CD4-positive, alpha-beta T cell (primary cell): Measurements from ENCODE around the gene GOLPH3. TPM values are rescaled to one million over a fixed set of nuclear protein-coding genes. Genes with fewer than 3 reads are reported as not detected.

Experiments
- ATAC-seq: fragments of 200-7000 bp; cut with Tn5 transposase; one replicate; pipeline ENCODE4 v1.10.0; 2022; ENCODE audit warnings: mild to moderate bottlenecking; ENCODE audit not compliant: poor library complexity
- CTCF ChIA-PET: fragments of 350-600 bp; sonication (Branson Sonifier 250); formaldehyde crosslinking; loops from one replicate; lab custom pipeline; 2021; ENCODE audit warnings: antibody characterized with exemption, inconsistent platforms; lab: Charles Lee
- POLR2A ChIA-PET: fragments of 350-600 bp; sonication (Branson Sonifier 250); formaldehyde crosslinking; loops from one replicate; lab custom pipeline; 2021; ENCODE audit warnings: antibody characterized with exemption, inconsistent platforms; lab: Charles Lee
- DNase-seq, 14 experiments: peaks; one replicate each; pipeline ENCODE4 v3.0.0-alpha.2; 2013 to 2020; ENCODE audit warnings: mixed read lengths in 2 of 14
- H3K27ac ChIP-seq, 2 donors: one replicate each; pipeline versions ENCODE4 v1.5.1 to v1.7.0; 2013; ENCODE audit warnings: low read length in 2 of 2, low read depth in 1 of 2, mild to moderate bottlenecking in 1 of 2
- H3K27me3 ChIP-seq, 2 experiments: 1 replicate in 1 of 2; 2 replicates in 1 of 2; pipeline versions ENCODE4 v1.6.1 to v1.7.0; 2013; ENCODE audit warnings: low read length in 2 of 2, control low read depth in 1 of 2, mild to moderate bottlenecking in 1 of 2, moderate library complexity in 1 of 2; ENCODE audit not compliant: insufficient read depth in 2 of 2, control insufficient read depth in 1 of 2
- H3K36me3 ChIP-seq: one replicate; pipeline ENCODE4 v1.6.1; 2013; ENCODE audit warnings: low read length, control low read depth; ENCODE audit not compliant: insufficient read depth
- H3K4me1 ChIP-seq: one replicate; pipeline ENCODE4 v1.6.1; 2013; ENCODE audit warnings: low read length, control low read depth; ENCODE audit not compliant: insufficient read depth
- H3K4me3 ChIP-seq: one replicate; pipeline ENCODE4 v1.5.1; 2013; ENCODE audit warnings: mild to moderate bottlenecking, low read length, moderate library complexity
- H3K9me3 ChIP-seq, 2 experiments: 1 replicate in 1 of 2; 2 replicates in 1 of 2; pipeline versions ENCODE4 v1.6.1 to v1.7.0; 2013; ENCODE audit warnings: low read length in 2 of 2, mild to moderate bottlenecking in 2 of 2, control low read depth in 1 of 2, moderate library complexity in 1 of 2; ENCODE audit not compliant: control insufficient read depth in 1 of 2, insufficient read depth in 1 of 2
- H3K27ac Mint-ChIP-seq: one replicate; pipeline ENCODE4 v1.8.0; 2020; ENCODE audit warnings: mixed read lengths
- H3K27me3 Mint-ChIP-seq: one replicate; pipeline ENCODE4 v1.8.0; 2021; ENCODE audit warnings: mixed read lengths
- H3K36me3 Mint-ChIP-seq: one replicate; pipeline ENCODE4 v1.8.0; 2021; ENCODE audit warnings: low read depth, mixed read lengths
- H3K4me1 Mint-ChIP-seq: one replicate; pipeline ENCODE4 v1.8.0; 2021; ENCODE audit warnings: low read depth, mixed read lengths
- H3K4me3 Mint-ChIP-seq: one replicate; pipeline ENCODE4 v1.8.0; 2020; ENCODE audit warnings: mild to moderate bottlenecking, mixed read lengths
- H3K9me3 Mint-ChIP-seq: one replicate; pipeline ENCODE4 v1.8.0; 2020; ENCODE audit warnings: mixed read lengths
- CTCF ChIP-seq: fragments of 200-600 bp; IDR thresholded peaks from one replicate; pipeline ENCODE4 v1.8.0; 2022; ENCODE audit warnings: antibody characterized with exemption, mild to moderate bottlenecking
- intact Hi-C, 2 experiments: fragments of 100-400 bp; cut with DNase I in 1 of 2; cut with micrococcal nuclease in 1 of 2; formaldehyde crosslinking; loops; one replicate each; pipeline versions ENCODE4 v1.15.1 to v1.9.0; 2023 to 2025; cut with DNase I, micrococcal nuclease
- total RNA-seq, 174 experiments: library from RNA in 2 of 174; stranded (reverse) in 2 of 174; gene quantifications; one replicate each; pipeline ENCODE4 v1.2.3 and lab custom pipeline; 2021 to 2026

GOLPH3 gene
- total RNA-seq, 2 experiments from 2014 or later, result 52.0 to 55.4 TPM

- H3K27ac Mint-ChIP-seq, result no peak overlapping the region
- no peak for DNase-seq
- H3K4me3 ChIP-seq, result no peak overlapping the region
- H3K4me3 Mint-ChIP-seq, result no peak overlapping the region
- intact Hi-C loops, result no loop called here
- H3K27me3 Mint-ChIP-seq, result no peaks in the 10 kb centered on the region
- no peaks in the 10 kb centered on the region for H3K27me3 ChIP-seq
- no peaks in the 10 kb centered on the region for H3K9me3 Mint-ChIP-seq
- H3K36me3 Mint-ChIP-seq, result peaks cover 36% of the 10 kb centered on the region
- no peak overlapping the region for H3K27ac ChIP-seq
- POLR2A ChIA-PET, result no interaction called here
- CTCF ChIA-PET, result no interaction called here
- H3K4me1 ChIP-seq, result peaks cover 20% of the 10 kb centered on the region
- TF ChIP-seq CTCF, result no peak
- peaks cover 69% of the 10 kb centered on the region for H3K4me1 Mint-ChIP-seq
- no peak for ATAC-seq
- H3K36me3 ChIP-seq, result peaks cover 7% of the 10 kb centered on the region
- no peaks in the 10 kb centered on the region for H3K9me3 ChIP-seq
Observed at GRCh38 chr5:32151198-32151597, 22.9 kb downstream of the GOLPH3 start.

GRCh38 chr5:32150366-32150765 is 23.8 kb downstream of the GOLPH3 start:
- ATAC-seq (no peak), DNase-seq (no peak)
- POLR2A ChIA-PET, result no interaction called here
- intact Hi-C loops, result no loop called here
- no peak overlapping the region for H3K4me3 ChIP-seq
- no peaks in the 10 kb centered on the region for H3K9me3 ChIP-seq
- no peaks in the 10 kb centered on the region for H3K27me3 ChIP-seq
- peak overlapping the region; percentile 27 for H3K27ac Mint-ChIP-seq
- H3K27me3 Mint-ChIP-seq, result no peaks in the 10 kb centered on the region
- peaks cover 22% of the 10 kb centered on the region for H3K4me1 ChIP-seq
- H3K4me1 Mint-ChIP-seq, result peaks cover 72% of the 10 kb centered on the region
- CTCF ChIA-PET, result interaction anchor here (0.7 kb wide), 1 partner anchor 165 kb away, joined by 3 read pairs; no protein-coding TSS in a partner anchor
- no peak overlapping the region for H3K4me3 Mint-ChIP-seq
- no peak overlapping the region for H3K27ac ChIP-seq
- peaks cover 39% of the 10 kb centered on the region for H3K36me3 Mint-ChIP-seq
- TF ChIP-seq CTCF, result no peak
- peaks cover 3% of the 10 kb centered on the region for H3K36me3 ChIP-seq
- no peaks in the 10 kb centered on the region for H3K9me3 Mint-ChIP-seq

GRCh38 chr5:32147959-32148358 is 26.2 kb downstream of the GOLPH3 start:
- no peak overlapping the region for H3K27ac ChIP-seq
- Mint-ChIP-seq H3K9me3 (no peaks in the 10 kb centered on the region), H3K27ac (peak overlapping the region; percentile 21), H3K4me1 (peaks cover 64% of the 10 kb centered on the region), H3K4me3 (no peak overlapping the region), H3K36me3 (peaks cover 46% of the 10 kb centered on the region), H3K27me3 (no peaks in the 10 kb centered on the region)
- TF ChIP-seq CTCF, result no peak
- intact Hi-C loops, result no loop called here
- H3K36me3 ChIP-seq, result peaks cover 2% of the 10 kb centered on the region
- H3K4me3 ChIP-seq, result no peak overlapping the region
- ATAC-seq (no peak), DNase-seq (no peak)
- peaks cover 14% of the 10 kb centered on the region for H3K4me1 ChIP-seq
- no peaks in the 10 kb centered on the region for H3K9me3 ChIP-seq
- ChIA-PET POLR2A (no interaction called here), CTCF (no interaction called here)
- H3K27me3 ChIP-seq, result no peaks in the 10 kb centered on the region
